Measurements from ENCODE around the gene SLC9A3.

DNA sequence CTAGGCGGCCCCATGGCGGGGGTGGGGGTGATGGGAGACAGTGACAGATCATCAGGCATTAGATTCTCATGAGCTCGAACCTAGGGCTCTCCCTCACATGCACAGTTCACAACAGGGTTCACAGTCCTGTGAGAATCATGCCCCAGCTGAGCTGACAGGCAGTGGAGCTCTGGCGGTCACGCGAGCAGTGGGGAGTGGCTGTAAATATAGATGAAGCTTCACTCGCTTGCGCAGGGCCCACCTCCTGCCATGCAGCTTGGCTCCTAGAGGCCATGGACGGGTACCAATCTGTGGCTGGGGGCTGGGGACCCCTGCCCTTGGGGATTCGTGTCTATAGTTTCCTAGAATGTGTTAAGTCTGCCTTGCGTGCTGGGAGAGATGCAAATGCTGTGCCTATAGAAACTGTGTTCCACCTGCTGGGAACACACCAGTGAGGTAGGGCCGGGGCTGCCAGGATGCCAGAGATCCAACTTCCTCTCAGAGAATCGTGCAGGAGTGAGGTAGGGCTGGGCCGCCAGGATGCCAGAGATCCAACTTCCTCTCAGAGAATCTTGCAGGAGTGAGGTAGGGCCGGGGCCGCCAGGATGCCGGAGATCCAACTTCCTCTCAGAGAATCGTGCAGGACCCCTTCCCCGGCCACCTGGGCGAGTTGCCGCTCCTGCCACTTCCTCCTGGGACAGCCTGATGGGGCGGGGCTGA is 95.3 kb downstream of the SLC9A3 start:
- TF ChIP-seq, protein P1, sequence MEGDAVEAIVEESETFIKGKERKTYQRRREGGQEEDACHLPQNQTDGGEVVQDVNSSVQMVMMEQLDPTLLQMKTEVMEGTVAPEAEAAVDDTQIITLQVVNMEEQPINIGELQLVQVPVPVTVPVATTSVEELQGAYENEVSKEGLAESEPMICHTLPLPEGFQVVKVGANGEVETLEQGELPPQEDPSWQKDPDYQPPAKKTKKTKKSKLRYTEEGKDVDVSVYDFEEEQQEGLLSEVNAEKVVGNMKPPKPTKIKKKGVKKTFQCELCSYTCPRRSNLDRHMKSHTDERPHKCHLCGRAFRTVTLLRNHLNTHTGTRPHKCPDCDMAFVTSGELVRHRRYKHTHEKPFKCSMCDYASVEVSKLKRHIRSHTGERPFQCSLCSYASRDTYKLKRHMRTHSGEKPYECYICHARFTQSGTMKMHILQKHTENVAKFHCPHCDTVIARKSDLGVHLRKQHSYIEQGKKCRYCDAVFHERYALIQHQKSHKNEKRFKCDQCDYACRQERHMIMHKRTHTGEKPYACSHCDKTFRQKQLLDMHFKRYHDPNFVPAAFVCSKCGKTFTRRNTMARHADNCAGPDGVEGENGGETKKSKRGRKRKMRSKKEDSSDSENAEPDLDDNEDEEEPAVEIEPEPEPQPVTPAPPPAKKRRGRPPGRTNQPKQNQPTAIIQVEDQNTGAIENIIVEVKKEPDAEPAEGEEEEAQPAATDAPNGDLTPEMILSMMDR (conservative IDR thresholded peaks at IDR 0.05 in 1 of 2, IDR thresholded peaks at IDR 0.05 in 1 of 2; ENCODE audit: extremely low read depth in 1 of 2, insufficient read depth in 1 of 2, low read depth in 1 of 2, low read length in 2 of 2) = no peak
- TF ChIP-seq EZH2 (IDR thresholded peaks at IDR 0.05; ENCODE audit: borderline replicate concordance, low read length) = no peak

All from mammary epithelial cell (primary cell).